HG03439 (cell line): Measurements from ENCODE around the gene TLR7.

Experiments used
- ATAC-seq: cut with Tn5 transposase; IDR thresholded peaks from one replicate; pipeline ENCODE4 v1.9.1; 2021; ENCODE audit warnings: mild to moderate bottlenecking, moderate library complexity; ENCODE audit not compliant: unreplicated experiment

Gene TLR7

DNA sequence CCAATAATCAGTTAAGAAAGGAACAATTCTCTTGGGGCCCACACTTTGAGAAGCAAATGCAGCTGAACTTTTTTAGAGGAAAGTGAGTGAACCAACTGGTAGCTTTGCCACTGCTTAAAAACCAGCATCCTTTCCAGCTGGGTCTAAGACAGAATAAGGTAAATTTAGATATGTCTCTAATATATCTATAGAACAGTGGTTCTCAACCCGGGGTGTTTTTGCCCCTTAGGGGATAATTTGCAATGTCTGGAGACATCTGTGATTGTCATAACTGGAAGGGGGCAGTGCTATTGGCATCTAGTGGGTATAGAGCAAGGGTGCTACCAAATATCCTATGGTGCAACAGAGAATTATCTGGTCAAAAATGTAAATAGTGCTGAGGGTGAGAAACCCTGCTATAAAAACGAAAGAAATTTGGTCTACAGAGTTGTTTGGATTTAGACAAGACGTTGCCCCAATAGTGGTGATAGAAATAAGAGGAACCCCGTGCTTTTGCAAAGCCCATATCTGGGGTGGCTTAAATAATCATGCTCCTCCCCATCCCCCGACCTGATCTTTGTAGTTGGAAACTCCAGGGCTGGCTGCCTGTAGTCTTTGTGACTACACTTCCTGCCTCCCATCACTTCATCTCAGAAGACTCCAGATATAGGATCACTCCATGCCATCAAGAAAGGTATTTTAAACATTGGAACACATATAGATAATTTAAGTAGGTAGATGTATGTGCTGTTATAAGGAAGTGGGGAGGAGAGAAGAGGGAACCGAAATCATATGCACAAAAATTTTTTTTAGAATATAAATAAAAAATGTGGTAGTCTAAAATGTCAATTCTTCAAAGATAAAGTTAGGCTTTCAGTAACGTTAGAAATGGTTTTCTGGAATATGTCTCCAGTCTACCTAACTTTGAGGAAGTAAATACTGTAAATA lies at the start of gene TLR7:
Gene TLR7, plus strand, starts transcription at position 622 of the 927 bp plus-strand sequence. CDS start 507 bp downstream, outside the sequence.
- no peak for ATAC-seq

DNA sequence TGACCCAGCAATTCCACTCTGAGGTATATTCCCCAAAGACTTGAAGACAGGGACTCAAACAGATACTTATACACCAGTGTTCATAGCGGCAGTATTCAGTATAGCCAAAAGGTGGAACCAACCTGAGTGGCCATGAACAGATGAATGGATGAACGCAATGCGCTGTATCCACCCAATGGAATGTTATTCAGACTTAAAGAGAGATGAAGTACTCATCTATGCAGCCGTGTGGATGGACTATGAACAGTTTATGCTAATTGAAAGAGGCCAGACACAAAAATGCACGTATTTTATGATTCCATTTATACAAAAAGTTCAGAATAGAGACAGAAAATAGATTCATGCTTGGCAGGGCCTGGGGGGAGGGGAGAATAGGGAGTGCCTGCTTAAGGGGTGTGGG lies 49.3 kb upstream of the TLR7 start:
- ATAC-seq, result no peak

DNA sequence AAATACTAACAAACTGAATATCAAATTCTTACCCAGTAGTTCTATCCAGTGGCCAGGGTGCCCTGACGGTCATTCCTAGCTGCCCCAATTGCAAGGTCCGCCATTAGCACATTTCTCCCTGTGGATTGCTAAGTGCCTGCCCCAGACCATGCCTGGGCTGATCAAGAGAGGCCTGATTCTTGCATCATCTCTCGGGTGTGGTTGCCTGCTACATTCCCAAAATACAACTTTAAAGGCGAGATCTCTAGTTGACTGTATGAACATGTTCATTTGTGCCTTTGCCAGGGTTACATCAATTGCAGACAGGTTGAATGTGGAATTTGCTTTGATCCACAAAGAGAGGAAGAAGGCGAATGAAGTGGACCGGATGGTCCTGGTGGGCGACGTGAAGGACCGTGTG lies 47.6 kb upstream of the TLR7 start:
- ATAC-seq, result no peak

DNA sequence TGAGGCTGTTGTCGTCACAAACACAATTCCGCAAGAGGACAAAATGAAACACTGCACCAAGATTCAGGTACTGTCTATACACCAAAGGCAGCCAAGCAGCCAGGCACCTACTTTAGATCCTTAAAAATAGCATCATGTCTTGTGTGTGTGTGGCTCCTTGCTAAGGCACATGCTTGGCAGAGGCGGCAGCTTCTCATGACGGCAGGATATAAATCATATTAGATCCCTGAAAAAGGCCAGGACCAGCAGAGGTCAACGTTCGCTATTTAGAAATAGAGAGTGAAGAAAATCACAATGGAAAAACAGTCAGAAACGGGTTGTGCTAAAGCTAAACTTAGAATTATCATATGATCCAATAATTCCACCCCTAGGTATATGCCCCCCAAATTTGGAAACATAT lies 46.1 kb upstream of the TLR7 start:
- no peak for ATAC-seq

DNA sequence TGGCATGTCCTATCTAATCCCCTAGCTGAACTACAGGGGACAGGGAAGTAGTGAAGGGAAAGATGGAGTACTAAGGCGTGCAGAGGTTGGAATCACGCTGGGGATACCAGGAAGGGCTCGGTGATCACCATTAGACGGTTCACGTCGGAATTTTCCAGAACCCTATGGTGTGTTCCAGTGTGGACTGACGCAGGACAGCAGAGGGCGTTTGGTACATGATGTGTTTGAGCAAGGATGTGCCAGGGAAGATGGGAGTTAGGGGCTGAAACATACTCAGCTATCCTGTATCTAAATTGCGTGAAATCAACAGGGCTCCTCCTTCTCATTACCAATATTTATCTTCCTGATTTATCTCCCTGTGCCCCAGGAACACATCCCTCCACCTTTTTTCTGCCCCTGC lies 41.9 kb upstream of the TLR7 start:
- ATAC-seq, result no peak

DNA sequence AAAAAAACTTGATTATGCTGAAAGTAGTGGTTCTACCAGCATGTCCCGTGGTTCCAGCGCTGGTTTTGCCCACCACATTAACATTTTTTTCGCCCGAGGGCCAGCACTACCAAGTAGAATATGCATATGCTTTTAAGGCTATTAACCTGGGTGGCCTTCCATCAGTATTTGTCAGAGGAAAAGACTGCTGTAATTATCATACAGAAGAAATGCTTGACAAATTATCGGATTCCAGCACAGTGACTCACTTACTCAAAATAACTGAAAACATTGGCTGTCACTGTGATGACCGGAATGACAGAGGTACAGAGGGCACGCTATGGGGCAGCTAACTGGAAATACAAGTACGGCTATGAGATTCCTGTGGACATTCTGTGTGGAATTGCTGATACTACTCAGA lies 41.1 kb upstream of the TLR7 start:
- ATAC-seq, result no peak

DNA sequence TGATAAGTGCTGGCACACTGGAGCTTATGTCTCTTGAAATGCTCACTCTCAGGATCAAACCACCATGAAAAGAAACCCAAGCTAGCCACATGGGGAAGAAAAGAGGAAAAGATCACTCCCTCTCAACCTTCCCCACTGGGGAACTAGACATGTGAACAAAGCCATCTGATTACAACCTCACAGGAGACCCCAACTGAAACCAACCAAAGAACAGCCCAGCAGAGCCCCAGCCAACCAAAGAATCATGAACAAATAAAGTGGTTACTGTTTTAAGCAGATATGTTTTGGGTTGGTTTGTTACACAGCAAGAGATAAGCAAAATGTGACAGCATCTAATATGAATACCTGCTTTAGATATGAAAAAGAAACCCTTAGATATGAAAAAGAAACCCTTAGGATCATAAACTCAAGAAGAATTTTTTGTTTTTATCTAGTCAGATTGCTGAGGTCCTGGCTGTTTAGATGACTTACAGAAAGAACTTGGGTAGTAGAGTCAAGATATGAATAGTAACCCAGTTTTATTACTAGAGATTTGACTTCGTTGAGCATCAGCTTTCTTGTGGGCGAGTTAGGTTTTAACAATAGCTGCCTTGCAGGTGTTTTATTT lies 23.7 kb upstream of the TLR7 start:
- no peak for ATAC-seq

DNA sequence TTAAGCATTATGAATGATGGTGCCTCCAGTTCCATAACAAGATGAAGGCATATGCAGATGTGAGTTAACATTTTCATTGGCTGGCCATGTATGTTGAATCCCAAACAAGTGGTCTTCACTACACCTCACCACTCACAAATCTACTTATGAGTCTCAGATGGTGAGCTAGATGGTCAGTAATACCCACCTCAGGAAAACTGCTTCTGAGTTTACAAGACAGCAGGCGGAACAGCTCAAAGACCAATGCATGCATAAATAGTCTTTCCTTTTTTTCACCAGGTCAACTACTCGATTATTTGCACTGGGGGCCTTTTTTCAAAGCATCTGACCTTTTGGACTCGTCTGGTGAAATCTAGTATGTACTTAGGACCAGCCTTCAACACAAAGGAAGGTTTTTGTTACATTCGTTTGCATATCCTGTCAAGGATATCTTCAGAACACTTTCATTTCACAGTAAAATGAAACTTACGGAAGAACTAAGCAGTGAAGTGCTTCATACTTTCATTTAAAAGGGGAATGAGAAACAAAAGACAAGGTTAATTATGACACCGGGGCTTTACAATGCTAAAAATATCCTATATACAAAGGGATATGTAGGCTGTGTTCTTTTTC lies 23.1 kb upstream of the TLR7 start:
- peak; percentile 84 for ATAC-seq

DNA sequence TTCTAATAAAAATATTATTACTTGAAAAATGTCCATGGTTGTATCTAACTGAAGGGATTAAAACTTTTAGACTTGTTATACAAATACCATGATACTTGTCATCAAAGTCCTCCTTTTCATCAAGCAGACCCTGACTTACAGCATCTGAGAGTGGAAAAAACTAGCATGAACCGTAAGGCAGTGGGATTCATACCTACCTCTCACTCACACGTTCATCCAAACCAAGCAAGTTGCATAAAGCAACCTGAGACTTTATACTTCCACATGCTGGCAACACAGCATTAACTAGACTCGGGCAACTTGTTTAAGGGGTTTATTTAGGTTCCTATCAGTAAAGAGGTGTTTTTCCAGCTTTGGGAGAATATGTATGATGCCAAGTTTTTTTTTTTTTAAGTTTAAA lies 22.6 kb upstream of the TLR7 start:
- no peak for ATAC-seq

DNA sequence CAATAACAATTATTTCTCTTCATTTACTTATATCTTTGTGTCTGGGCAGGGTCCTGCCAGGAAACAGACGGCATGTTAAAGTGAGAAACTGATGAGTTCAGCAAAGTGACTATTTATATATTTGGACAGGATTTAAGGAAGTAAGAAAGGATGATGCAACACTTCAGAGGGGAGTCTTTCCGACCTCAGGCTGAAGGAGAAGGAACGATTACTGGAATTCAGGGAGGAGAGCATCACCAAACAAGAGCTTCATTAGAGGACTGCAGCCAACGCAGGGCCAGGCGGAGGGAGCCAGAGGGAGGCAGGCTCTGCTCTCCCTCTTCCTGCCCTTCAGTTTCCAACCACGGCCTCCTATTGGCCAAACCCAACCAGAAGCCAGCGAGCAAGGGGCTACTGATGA lies 1.5 kb upstream of the TLR7 start:
- no peak for ATAC-seq

DNA sequence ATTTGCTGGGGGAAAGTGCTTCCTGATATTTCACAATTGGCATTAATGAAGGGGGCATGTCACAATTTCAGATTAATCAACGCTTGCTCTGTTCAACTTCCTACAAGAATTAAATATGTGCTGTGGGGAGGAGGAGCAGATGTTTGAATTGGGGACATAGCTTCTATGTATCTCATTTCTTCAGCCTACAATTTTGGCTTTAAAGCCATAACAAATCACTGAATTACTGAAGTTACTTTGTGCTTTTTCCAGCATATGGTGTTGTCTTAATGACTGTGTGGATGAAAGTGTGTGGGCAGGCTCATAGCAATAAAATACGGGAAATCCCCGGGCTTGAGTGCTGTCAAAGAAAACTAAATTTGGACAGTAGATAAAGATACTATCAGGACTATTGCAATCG lies 813 bp downstream of the TLR7 start:
- ATAC-seq, result no peak

DNA sequence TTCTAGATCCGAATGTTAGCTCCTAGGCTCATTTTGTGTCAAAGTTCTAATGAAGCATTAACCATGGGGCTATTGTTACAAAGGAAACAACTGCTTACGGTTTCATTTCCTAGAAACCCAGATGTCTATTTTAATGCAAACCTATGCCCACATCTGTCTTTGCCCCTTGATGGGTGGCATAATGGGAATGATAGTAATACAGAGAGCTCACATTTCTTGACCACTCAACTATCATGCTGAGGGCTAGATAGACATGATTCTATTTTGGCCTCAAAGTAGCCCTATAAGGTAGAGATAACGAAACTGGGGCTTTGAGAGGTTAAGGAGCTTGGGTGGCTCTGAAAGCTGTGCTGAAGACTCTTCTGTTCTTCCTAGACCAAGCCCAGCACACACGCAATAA lies 1.9 kb downstream of the TLR7 start:
- ATAC-seq, result no peak

DNA sequence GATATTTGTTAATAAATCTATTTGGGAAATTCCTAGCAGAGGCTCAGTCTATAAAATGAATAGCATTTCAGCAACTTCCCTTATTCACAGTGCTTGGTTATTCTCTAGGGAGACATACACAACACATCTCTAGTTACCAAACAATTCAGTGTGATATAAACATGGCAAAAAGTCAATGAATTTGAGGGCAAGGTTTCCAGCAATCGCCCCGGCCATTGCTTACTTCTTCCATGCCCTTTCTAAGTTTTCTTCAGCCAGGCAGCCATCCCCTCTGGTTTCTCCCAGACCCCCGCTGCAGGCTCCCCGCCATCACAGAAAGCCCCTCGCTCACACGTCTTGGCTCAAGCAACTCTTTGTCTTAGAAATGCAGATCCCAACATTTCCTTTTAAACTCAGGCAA lies 4.4 kb downstream of the TLR7 start:
- ATAC-seq, result no peak

DNA sequence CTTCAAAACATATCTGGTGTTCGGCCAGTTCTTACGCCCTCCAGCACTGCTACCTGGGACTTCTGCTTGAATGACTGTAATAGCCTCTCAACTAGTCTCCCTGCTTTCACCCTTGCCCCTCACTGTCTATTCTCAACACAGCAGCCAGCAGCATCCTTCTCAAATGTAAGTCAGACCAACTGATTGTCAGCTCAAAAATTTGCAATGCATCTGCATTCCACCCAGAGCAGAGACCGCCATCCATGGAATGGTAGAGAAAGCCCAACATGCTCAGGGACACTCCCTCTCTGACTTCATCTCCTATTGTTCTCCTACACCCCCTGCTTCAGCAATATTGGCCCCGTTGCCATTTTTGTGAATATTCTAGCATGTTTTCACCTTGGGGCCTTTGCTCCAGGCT lies 5.9 kb downstream of the TLR7 start:
- ATAC-seq, result no peak

DNA sequence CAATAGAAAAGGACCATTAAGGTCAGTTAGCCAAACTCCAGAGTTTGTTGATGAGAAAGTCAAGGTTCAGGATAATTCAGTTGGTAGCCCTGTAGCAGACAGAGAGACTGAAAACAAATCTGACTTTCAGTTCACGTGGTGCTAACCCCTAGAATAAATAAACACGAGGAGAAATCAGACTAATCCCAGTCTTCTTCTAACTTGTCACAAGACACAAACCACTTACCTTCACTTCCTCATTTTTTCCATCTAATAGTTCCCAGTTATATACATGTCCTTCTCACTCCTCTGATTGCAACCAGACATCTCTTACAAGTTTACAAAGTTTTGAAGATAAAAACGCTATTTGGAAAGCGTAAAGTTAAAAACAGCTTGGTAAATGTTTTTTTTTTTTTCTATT lies 7.7 kb downstream of the TLR7 start:
- ATAC-seq, result no peak

DNA sequence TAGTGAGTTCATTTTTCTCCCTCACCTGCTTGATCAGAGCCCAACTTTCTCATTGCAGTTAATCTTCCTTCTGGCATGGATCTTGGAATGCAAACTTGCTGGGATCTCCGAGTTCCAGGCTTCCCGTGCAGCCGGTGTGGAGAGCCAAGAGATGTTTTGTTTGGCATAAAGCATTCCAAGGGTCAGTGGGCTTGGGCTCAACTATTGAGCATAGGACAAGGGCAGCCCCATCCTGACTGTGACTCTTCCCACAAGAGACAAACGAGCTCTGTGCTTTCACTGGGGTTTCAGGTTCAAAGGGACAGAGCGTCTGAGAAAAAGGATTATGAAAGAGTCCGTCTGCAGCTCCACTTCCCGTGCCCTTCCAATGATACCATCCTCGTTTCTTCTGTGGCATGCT lies 10.5 kb downstream of the TLR7 start:
- ATAC-seq, result no peak

DNA sequence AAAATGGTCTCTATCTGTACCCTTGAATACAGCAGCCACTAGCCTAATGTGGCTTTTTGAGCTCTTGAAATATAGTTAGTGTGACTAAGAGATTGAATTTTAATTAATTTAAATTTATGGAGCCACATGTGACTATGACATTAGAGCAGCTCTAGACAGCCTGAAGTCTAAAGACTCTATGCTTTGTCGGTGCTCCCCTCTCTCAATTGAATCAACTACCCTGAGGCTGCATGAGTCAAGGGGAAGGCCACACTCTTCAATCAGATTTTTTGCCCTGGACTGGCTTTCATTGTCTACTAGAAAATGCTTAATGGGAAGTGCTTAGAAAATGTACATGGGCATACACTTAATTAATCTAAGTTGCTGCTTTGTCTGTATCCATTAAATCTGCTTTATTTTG lies 11.7 kb downstream of the TLR7 start:
- no peak for ATAC-seq

DNA sequence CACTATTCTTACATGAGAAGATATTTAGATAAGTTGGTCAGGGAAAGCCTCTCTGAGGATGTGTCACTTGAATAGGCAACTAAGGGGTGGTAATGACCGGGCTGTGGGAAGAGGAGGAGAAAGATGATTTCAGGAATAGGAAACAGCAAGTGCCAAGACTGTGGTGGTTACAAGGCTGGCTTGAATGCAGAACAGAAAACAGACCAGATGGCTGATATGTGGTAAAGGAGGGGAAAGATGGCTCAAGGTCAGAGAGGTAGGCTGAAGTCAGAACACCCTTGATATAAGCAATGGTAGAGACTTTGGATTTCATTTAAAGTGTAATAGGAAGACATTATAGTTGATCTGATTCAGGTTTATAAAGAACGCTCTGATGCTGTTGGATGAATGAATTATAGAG lies 15.0 kb downstream of the TLR7 start:
- ATAC-seq, result no peak

DNA sequence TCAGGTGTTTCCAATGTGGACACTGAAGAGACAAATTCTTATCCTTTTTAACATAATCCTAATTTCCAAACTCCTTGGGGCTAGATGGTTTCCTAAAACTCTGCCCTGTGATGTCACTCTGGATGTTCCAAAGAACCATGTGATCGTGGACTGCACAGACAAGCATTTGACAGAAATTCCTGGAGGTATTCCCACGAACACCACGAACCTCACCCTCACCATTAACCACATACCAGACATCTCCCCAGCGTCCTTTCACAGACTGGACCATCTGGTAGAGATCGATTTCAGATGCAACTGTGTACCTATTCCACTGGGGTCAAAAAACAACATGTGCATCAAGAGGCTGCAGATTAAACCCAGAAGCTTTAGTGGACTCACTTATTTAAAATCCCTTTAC lies 18.6 kb downstream of the TLR7 start:
- ATAC-seq, result no peak

DNA sequence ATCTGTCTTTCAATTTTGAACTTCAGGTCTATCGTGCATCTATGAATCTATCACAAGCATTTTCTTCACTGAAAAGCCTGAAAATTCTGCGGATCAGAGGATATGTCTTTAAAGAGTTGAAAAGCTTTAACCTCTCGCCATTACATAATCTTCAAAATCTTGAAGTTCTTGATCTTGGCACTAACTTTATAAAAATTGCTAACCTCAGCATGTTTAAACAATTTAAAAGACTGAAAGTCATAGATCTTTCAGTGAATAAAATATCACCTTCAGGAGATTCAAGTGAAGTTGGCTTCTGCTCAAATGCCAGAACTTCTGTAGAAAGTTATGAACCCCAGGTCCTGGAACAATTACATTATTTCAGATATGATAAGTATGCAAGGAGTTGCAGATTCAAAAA lies 19.7 kb downstream of the TLR7 start:
- ATAC-seq, result no peak

DNA sequence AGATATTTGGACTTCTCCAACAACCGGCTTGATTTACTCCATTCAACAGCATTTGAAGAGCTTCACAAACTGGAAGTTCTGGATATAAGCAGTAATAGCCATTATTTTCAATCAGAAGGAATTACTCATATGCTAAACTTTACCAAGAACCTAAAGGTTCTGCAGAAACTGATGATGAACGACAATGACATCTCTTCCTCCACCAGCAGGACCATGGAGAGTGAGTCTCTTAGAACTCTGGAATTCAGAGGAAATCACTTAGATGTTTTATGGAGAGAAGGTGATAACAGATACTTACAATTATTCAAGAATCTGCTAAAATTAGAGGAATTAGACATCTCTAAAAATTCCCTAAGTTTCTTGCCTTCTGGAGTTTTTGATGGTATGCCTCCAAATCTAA lies 20.3 kb downstream of the TLR7 start:
- no peak for ATAC-seq

DNA sequence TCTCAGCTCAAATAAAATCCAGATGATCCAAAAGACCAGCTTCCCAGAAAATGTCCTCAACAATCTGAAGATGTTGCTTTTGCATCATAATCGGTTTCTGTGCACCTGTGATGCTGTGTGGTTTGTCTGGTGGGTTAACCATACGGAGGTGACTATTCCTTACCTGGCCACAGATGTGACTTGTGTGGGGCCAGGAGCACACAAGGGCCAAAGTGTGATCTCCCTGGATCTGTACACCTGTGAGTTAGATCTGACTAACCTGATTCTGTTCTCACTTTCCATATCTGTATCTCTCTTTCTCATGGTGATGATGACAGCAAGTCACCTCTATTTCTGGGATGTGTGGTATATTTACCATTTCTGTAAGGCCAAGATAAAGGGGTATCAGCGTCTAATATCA lies 20.9 kb downstream of the TLR7 start:
- no peak for ATAC-seq
